NB4 (cell line): ENCODE data around the gene RAD23B.

ENCODE experiments used
- CTCF ChIP-seq: IDR thresholded peaks from one replicate; pipeline ENCODE4 v1.5.1; 2012; ENCODE audit warnings: low read depth, low read length
- POLR2A ChIP-seq: IDR thresholded peaks from 2 replicates; pipeline ENCODE4 v1.6.1; 2011; ENCODE audit warnings: mild to moderate bottlenecking; ENCODE audit not compliant: insufficient read length; ENCODE audit errors: extremely low read depth

DNA sequence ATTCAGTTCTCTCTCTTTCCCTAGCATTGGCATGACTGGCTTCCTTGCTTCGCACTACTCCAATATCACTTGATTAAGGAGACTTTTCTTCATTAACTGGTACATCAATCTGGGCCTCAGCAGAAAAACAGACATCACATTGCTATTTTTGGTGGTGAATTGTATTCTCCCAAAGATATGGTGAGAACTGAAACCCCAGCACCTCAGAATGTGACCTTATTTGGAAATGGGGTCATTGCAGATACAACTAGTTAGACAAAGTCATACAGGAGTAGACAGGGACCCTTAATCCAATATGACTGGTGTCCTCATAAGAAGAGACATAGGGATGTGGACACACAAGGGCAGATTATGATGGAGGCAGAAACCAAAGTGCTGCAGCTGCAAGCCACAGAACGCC, 7.5 kb upstream of the RAD23B start:
- TF ChIP-seq POLR2A (no peak), CTCF (no peak)
